Lung (tissue), 12 donors: ENCODE data around the gene NDUFB10. TPM values are rescaled to one million over a fixed set of nuclear protein-coding genes. Genes with fewer than 3 reads are reported as not detected.
A peak's percentile ranks its signal among the peaks of the same experiment; 100 is the strongest.
"Not testable (repeated sequence)": the region's sequence is repeated elsewhere in the genome, so short reads cannot be mapped to it uniquely, and the experiment has no call there.

Source experiments
- ATAC-seq: fragments of 200-7000 bp; cut with Tn5 transposase; one replicate; pipeline ENCODE4 v1.9.1; 2020; ENCODE audit warnings: moderate number of reproducible peaks; ENCODE audit not compliant: insufficient read depth, low FRiP score
- DNase-seq, 3 donors: peaks; one replicate each; pipeline ENCODE4 v3.0.0-alpha.2; 2013 to 2017
- H3K27ac ChIP-seq, 2 donors: one replicate each; pipeline ENCODE4 v1.5.1; 2013; ENCODE audit warnings: mild to moderate bottlenecking in 2 of 2, moderate library complexity in 2 of 2, control low read depth in 1 of 2, inconsistent platforms in 1 of 2, low read depth in 1 of 2, low read length in 1 of 2
- H3K27me3 ChIP-seq, 3 donors: one replicate each; pipeline ENCODE4 v1.5.1; 2013; ENCODE audit warnings: low read length in 2 of 3; ENCODE audit not compliant: control insufficient read depth in 3 of 3, insufficient read depth in 3 of 3
- H3K36me3 ChIP-seq, 4 donors: one replicate each; pipeline ENCODE4 v1.5.1; 2013; ENCODE audit warnings: low read length in 4 of 4, mild to moderate bottlenecking in 1 of 4, moderate library complexity in 1 of 4; ENCODE audit not compliant: control insufficient read depth in 4 of 4, insufficient read depth in 4 of 4
- H3K4me1 ChIP-seq, 5 donors: one replicate each; pipeline ENCODE4 v1.5.1; 2013; ENCODE audit warnings: low read length in 5 of 5, mild to moderate bottlenecking in 2 of 5, moderate library complexity in 1 of 5; ENCODE audit not compliant: control insufficient read depth in 5 of 5, insufficient read depth in 5 of 5
- H3K4me3 ChIP-seq: one replicate; pipeline ENCODE4 v1.5.1; 2013; ENCODE audit warnings: mild to moderate bottlenecking, control low read depth, moderate library complexity
- H3K9ac ChIP-seq, 2 donors: one replicate each; pipeline ENCODE4 v1.5.1; 2013; ENCODE audit warnings: low read length in 2 of 2, control low read depth in 1 of 2; ENCODE audit not compliant: insufficient read depth in 1 of 2
- H3K9me3 ChIP-seq, 4 donors: one replicate each; pipeline ENCODE4 v1.5.1; 2013; ENCODE audit warnings: low read length in 3 of 4, mild to moderate bottlenecking in 1 of 4, moderate library complexity in 1 of 4; ENCODE audit not compliant: control insufficient read depth in 4 of 4, insufficient read depth in 3 of 4
- CTCF ChIP-seq: IDR thresholded peaks from 2 replicates; pipeline ENCODE4 v1.5.1; 2012; ENCODE audit warnings: mild to moderate bottlenecking; ENCODE audit errors: control extremely low read depth, extremely low read depth
- WGBS, 2 donors: extraction: QIAGEN DNeasy Blood & Tissue Kit; methylation state at CpG; one replicate each; pipeline ENCODE4 v1.1.7; 2013; 5-methylcytosine and 5-hydroxymethylcytosine counted together
- polyA plus RNA-seq, 2 donors: library from polyadenylated mRNA; stranded (reverse); fragments of 200-250 nt; gene quantifications; one replicate each; pipeline ENCODE4 v1.2.1, GENCODE V29; 2013
- total RNA-seq, 2 donors: library from RNA; depleted of rRNA in 1 of 2; stranded (reverse); fragments of >200 nt in 1 of 2; gene quantifications; one replicate each; pipeline ENCODE4 v1.2.1, GENCODE V29; 2014 to 2021
- donor health status: control.
- donor health status: control.
- donor health status: Bipolar disorder and iron deficiency.
- donor health status: healthy.
- donor health status: DM: yes; HTN: yes; CAD: no.

Gene NDUFB10
- total and polyA plus RNA-seq, 4 donors, result 107 to 187 (median 131) TPM

GRCh38 chr16:1950559-1950958, 8.8 kb upstream of the NDUFB10 start:
- 86 to 90% methylated on average over 19 of the region's 19 CpGs for WGBS, 2 donors
- no peak overlapping the region for H3K4me3 ChIP-seq
- TF ChIP-seq CTCF, result no peak
- ATAC-seq (no peak), DNase-seq (no peak)
- no peaks in the 10 kb centered on the region for H3K27me3 ChIP-seq
- H3K4me1 ChIP-seq, result no peaks in the 10 kb centered on the region
- peak overlapping the region in 1 of 2 donors; percentile 74 for H3K27ac ChIP-seq
- no peaks in the 10 kb centered on the region for H3K9me3 ChIP-seq
- H3K36me3 ChIP-seq, result no peaks in the 10 kb centered on the region
- no peak overlapping the region for H3K9ac ChIP-seq

DNA sequence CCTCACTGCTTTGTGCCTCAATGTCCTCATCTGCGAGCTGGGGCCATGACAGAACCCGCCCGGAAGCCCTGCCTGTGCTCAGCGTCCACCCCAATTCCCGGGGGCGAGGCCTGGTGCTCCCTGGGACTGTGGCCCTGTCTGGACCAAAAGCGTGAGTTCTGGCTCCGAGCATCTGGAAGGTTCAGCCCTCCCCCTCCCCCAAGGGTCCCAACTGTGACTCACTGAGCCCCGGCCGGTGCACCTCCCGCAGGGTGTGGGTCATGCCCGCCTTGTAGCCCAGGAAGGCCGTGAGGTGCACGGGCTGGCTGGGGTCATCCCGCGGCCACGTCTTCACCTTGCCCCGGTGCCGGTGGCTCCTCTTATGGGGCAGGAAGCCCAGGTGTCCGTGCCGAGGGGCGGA, 5.6 kb upstream of the NDUFB10 start:
- DNase-seq, result no peak
- no peak overlapping the region for H3K9ac ChIP-seq
- no peaks in the 10 kb centered on the region for H3K9me3 ChIP-seq
- no peak overlapping the region for H3K4me3 ChIP-seq
- no peak for TF ChIP-seq CTCF
- no peak for ATAC-seq
- WGBS, 2 donors, result 88 to 93% methylated on average over 22 of the region's 22 CpGs
- peaks cover 0 to 2% (median 0%) of the 10 kb centered on the region in 3 donors for H3K27me3 ChIP-seq
- H3K36me3 ChIP-seq, result no peaks in the 10 kb centered on the region
- H3K27ac ChIP-seq, result peak overlapping the region in 1 of 2 donors; percentile 96
- peaks cover 0 to under 1% (median 0%) of the 10 kb centered on the region in 5 donors for H3K4me1 ChIP-seq

- not testable (repeated sequence) for H3K4me3 ChIP-seq, H3K27ac ChIP-seq, ATAC-seq, DNase-seq, H3K9ac ChIP-seq, H3K27me3 ChIP-seq, H3K9me3 ChIP-seq
- Histone ChIP-seq H3K36me3 (peaks cover 0 to 12% (median 7%) of the 10 kb centered on the region in 4 donors), H3K4me1 (peaks cover 0 to 15% (median 7%) of the 10 kb centered on the region in 5 donors)
- WGBS, 2 donors, result 88 to 94% methylated on average over 20 to 21 of the region's 22 CpGs
Observed at GRCh38 chr16:1957434-1958142, 1.8 kb upstream of the NDUFB10 start.

- H3K9me3 ChIP-seq, DNase-seq, H3K4me3 ChIP-seq, H3K27ac ChIP-seq, ATAC-seq, H3K27me3 ChIP-seq, H3K9ac ChIP-seq: not testable (repeated sequence)
- Histone ChIP-seq H3K4me1 (peaks cover 0 to 20% (median 7%) of the 10 kb centered on the region in 5 donors), H3K36me3 (peaks cover 4 to 16% (median 8%) of the 10 kb centered on the region in 4 donors)
- WGBS, 2 donors, result 69 to 75% methylated on average over 24 to 30 of the region's 30 CpGs
Observed at GRCh38 chr16:1958143-1958491, 1.2 kb upstream of the NDUFB10 start.
